Pancreas (tissue), 10 donors: ENCODE data around the gene REV1. TPM values are rescaled to one million over a fixed set of nuclear protein-coding genes. Genes with fewer than 3 reads are reported as not detected.
"Not testable (repeated sequence)": the region's sequence is repeated elsewhere in the genome, so short reads cannot be mapped to it uniquely, and the experiment has no call there.

Experiments used
- ATAC-seq, 4 donors: fragments of 200-7000 bp; cut with Tn5 transposase; one replicate each; pipeline versions ENCODE4 v1.8.0 to v1.9.1; 2020; ENCODE audit warnings: mild to moderate bottlenecking in 4 of 4, moderate library complexity in 4 of 4
- DNase-seq, 6 donors: peaks; one replicate each; pipeline ENCODE4 v3.0.0-alpha.2; 2020
- FAIRE-seq: peaks from 2 replicates; lab custom pipeline; 2012; peaks lifted over from hg19 to GRCh38; lab: Jason Lieb, UNC
- H3K27ac ChIP-seq, 4 donors: fragments of 200-600 bp; sonication (generic); 1 replicate in 3 of 4; 2 replicates in 1 of 4; pipeline versions ENCODE4 v1.5.0 to v1.8.0; 2020
- H3K27me3 ChIP-seq, 4 donors: fragments of 200-600 bp; one replicate each; pipeline ENCODE4 v1.8.0; 2021
- H3K36me3 ChIP-seq, 3 donors: fragments of 200-600 bp; sonication (generic) in 1 of 3; one replicate each; pipeline versions ENCODE4 v1.5.0 to v1.8.0; 2020 to 2021
- H3K4me1 ChIP-seq, 3 donors: fragments of 200-600 bp; one replicate each; pipeline ENCODE4 v1.8.0; 2021
- H3K4me3 ChIP-seq, 4 donors: fragments of 200-600 bp; sonication (generic) in 2 of 4; one replicate each; pipeline versions ENCODE4 v1.5.0 to v1.8.0; 2020 to 2021
- H3K9me3 ChIP-seq, 4 donors: fragments of 200-600 bp; one replicate each; pipeline ENCODE4 v1.8.0; 2021
- CTCF ChIP-seq, 4 donors: fragments of 200-600 bp; sonication (generic) in 3 of 4; IDR thresholded peaks; one replicate each; pipeline versions ENCODE4 v1.5.0 to v1.8.0; 2021; ENCODE audit warnings: antibody characterized with exemption in 4 of 4
- WGBS, 2 donors: extraction: QIAGEN DNeasy Blood & Tissue Kit; methylation state at CpG; one replicate each; pipeline ENCODE4 v1.1.7; 2013; 5-methylcytosine and 5-hydroxymethylcytosine counted together
- intact Hi-C, 3 donors: fragments of 100-400 bp; cut with DNase I; formaldehyde crosslinking; loops; one replicate each; pipeline versions ENCODE4 v1.11.1 to v1.14.2; 2022
- polyA plus RNA-seq, 2 donors: library from polyadenylated mRNA; stranded (reverse); fragments of 200-250 nt; gene quantifications; one replicate each; pipeline ENCODE4 v1.2.3, GENCODE V29; 2013
- total RNA-seq, 6 donors: library from RNA; stranded (reverse); fragmentation: NEBNext Ultra II Directional in 4 of 6; extraction: Animal tissue kit (Norgen Biotek cat#: 25700) in 4 of 6; gene quantifications; one replicate each; pipeline versions ENCODE4 v1.2.1 to v1.2.4, GENCODE V29; 2021 to 2023
- donor health status: healthy with polysubstance abuse.
- donor health status: DM: no; HTN: no; CAD: no; lungs with moderate emphysema.
- donor health status: DM: no; HTN: no; CAD: no.
- donor health status: control.
- donor health status: control.
- donor health status: Bipolar disorder and iron deficiency.
- donor health status: DM: yes; HTN: yes; CAD: no.
- donor health status: DM: no; HTN: no; CAD: no.
- donor health status: DM: no; HTN: no; CAD: no.
- donor health status: DM: yes; HTN: yes; CAD: no.

The REV1 gene
- total and polyA plus RNA-seq, 8 donors: 9.3 to 22.6 (median 14.1) TPM

- FAIRE-seq: no peak
- H3K27ac ChIP-seq: no peak overlapping the region
- DNase-seq: no peak
- H3K4me1 ChIP-seq: peaks cover 8 to 24% (median 20%) of the 10 kb centered on the region in 3 donors
- no peak for ATAC-seq
- H3K4me3 ChIP-seq: no peak overlapping the region
- H3K27me3 ChIP-seq: no peaks in the 10 kb centered on the region
- H3K36me3 ChIP-seq: no peaks in the 10 kb centered on the region
- H3K9me3 ChIP-seq: no peaks in the 10 kb centered on the region
- no peak for TF ChIP-seq CTCF (IDR thresholded peaks at IDR 0.05)
- intact Hi-C loops: no loop called here
These were observed 18.9 kb downstream of the REV1 start for GRCh38 chr2:99470957-99471356.

GRCh38 chr2:99470459-99470858, 19.4 kb downstream of the REV1 start:
- H3K27ac ChIP-seq, H3K27me3 ChIP-seq, ATAC-seq, H3K36me3 ChIP-seq, intact Hi-C loops, DNase-seq, H3K4me3 ChIP-seq, FAIRE-seq, H3K9me3 ChIP-seq: not testable (repeated sequence)
- 95 to 97% methylated on average over 8 of the region's 8 CpGs for WGBS, 2 donors
- peaks cover 8 to 21% (median 20%) of the 10 kb centered on the region in 3 donors for H3K4me1 ChIP-seq

GRCh38 chr2:99469394-99469793, 20.4 kb downstream of the REV1 start:
- no peaks in the 10 kb centered on the region for H3K27me3 ChIP-seq
- no peak overlapping the region for H3K27ac ChIP-seq
- no peak for TF ChIP-seq CTCF (IDR thresholded peaks at IDR 0.05)
- no peak for FAIRE-seq
- no peak overlapping the region for H3K4me3 ChIP-seq
- no peak for ATAC-seq
- no peak for DNase-seq
- 98 to 100% methylated on average over 1 of the region's 1 CpG for WGBS, 2 donors
- intact Hi-C loops: no loop called here
- no peaks in the 10 kb centered on the region for H3K9me3 ChIP-seq
- H3K36me3 ChIP-seq: no peaks in the 10 kb centered on the region
- H3K4me1 ChIP-seq: peaks cover 8 to 20% (median 16%) of the 10 kb centered on the region in 3 donors

GRCh38 chr2:99468155-99468554, 21.7 kb downstream of the REV1 start:
- Histone ChIP-seq H3K36me3 (no peaks in the 10 kb centered on the region), H3K4me1 (peaks cover 8 to 17% (median 10%) of the 10 kb centered on the region in 3 donors), H3K4me3 (no peak overlapping the region), H3K9me3 (no peaks in the 10 kb centered on the region), H3K27ac (no peak overlapping the region), H3K27me3 (no peaks in the 10 kb centered on the region)
- WGBS, 2 donors: 71 to 75% methylated on average over 4 of the region's 4 CpGs
- intact Hi-C loops: no loop called here
- no peak for DNase-seq
- ATAC-seq: peak in 1 of 4 donors; percentile 12
- no peak for TF ChIP-seq CTCF (IDR thresholded peaks at IDR 0.05)
- FAIRE-seq: no peak

GRCh38 chr2:99467390-99467789, 22.4 kb downstream of the REV1 start:
- 92 to 98% methylated on average over 3 of the region's 3 CpGs for WGBS, 2 donors
- peaks cover 4 to 17% (median 5%) of the 10 kb centered on the region in 3 donors for H3K4me1 ChIP-seq
- H3K27me3 ChIP-seq: no peaks in the 10 kb centered on the region
- intact Hi-C loops: no loop called here
- ATAC-seq: no peak
- FAIRE-seq: no peak
- no peak for DNase-seq
- peaks cover 0 to 2% (median 0%) of the 10 kb centered on the region in 3 donors for H3K36me3 ChIP-seq
- no peak overlapping the region for H3K27ac ChIP-seq
- TF ChIP-seq CTCF (IDR thresholded peaks at IDR 0.05): no peak
- no peaks in the 10 kb centered on the region for H3K9me3 ChIP-seq
- H3K4me3 ChIP-seq: no peak overlapping the region
